Activated T-cell treated with anti-CD3 and anti-CD28 coated beads, Interleukin-2, amount 50 U/mL, for 4 hours (primary cell): Measurements from ENCODE around the gene KCP. TPM values are rescaled to one million over a fixed set of nuclear protein-coding genes. Genes with fewer than 3 reads are reported as not detected.

Source experiments
- ATAC-seq, 2 donors: fragments of 200-7000 bp; cut with Tn5 transposase; one replicate each; pipeline ENCODE4 v1.10.0; 2021
- DNase-seq: peaks from one replicate; pipeline ENCODE4 v3.0.0-alpha.2; 2020
- H3K27me3 Mint-ChIP-seq: one replicate; pipeline ENCODE4 v1.8.0; 2021; ENCODE audit warnings: low read depth, mixed read lengths
- H3K36me3 Mint-ChIP-seq: one replicate; pipeline ENCODE4 v1.8.0; 2022; ENCODE audit warnings: mixed read lengths; ENCODE audit not compliant: insufficient read depth
- H3K4me1 Mint-ChIP-seq: one replicate; pipeline ENCODE4 v1.8.0; 2021; ENCODE audit warnings: low read depth, mixed read lengths
- H3K4me3 Mint-ChIP-seq: one replicate; pipeline ENCODE4 v1.8.0; 2021; ENCODE audit warnings: mild to moderate bottlenecking, moderate library complexity, mixed read lengths
- H3K9me3 Mint-ChIP-seq: one replicate; pipeline ENCODE4 v1.8.0; 2021; ENCODE audit warnings: mixed read lengths
- total RNA-seq, 3 donors: library from RNA; stranded (reverse); gene quantifications; one replicate each; pipeline ENCODE4 v1.2.1, GENCODE V29; 2021

Gene KCP
- total RNA-seq, 3 donors from 2014 or later = 0.10 to 0.40 (median 0.27) TPM

GRCh38 chr7:128884561-128885369 is 25.7 kb downstream of the KCP start:
- H3K36me3 Mint-ChIP-seq = no peaks in the 10 kb centered on the region
- H3K27me3 Mint-ChIP-seq = peaks cover 12% of the 10 kb centered on the region
- DNase-seq (no peak), ATAC-seq (no peak)
- no peak overlapping the region for H3K4me3 Mint-ChIP-seq
- no peaks in the 10 kb centered on the region for H3K9me3 Mint-ChIP-seq
- H3K4me1 Mint-ChIP-seq = peaks cover 1% of the 10 kb centered on the region

- Mint-ChIP-seq H3K9me3 (no peaks in the 10 kb centered on the region), H3K27me3 (peaks cover 10% of the 10 kb centered on the region), H3K4me1 (peaks cover 1% of the 10 kb centered on the region), H3K36me3 (no peaks in the 10 kb centered on the region), H3K4me3 (peak overlapping the region; percentile 16)
- peak; percentile 87 to 90 for ATAC-seq
- peak; percentile 88 for DNase-seq
Measured at GRCh38 chr7:128883622-128884448, 26.7 kb downstream of the KCP start.

GRCh38 chr7:128882134-128882533 is 28.4 kb downstream of the KCP start:
- no peak overlapping the region for H3K4me3 Mint-ChIP-seq
- peaks cover 10% of the 10 kb centered on the region for H3K27me3 Mint-ChIP-seq
- H3K4me1 Mint-ChIP-seq = peaks cover 1% of the 10 kb centered on the region
- no peaks in the 10 kb centered on the region for H3K9me3 Mint-ChIP-seq
- DNase-seq (no peak), ATAC-seq (no peak)
- no peaks in the 10 kb centered on the region for H3K36me3 Mint-ChIP-seq

- no peaks in the 10 kb centered on the region for H3K9me3 Mint-ChIP-seq
- H3K36me3 Mint-ChIP-seq = no peaks in the 10 kb centered on the region
- no peak overlapping the region for H3K4me3 Mint-ChIP-seq
- ATAC-seq (no peak), DNase-seq (no peak)
- peaks cover 10% of the 10 kb centered on the region for H3K27me3 Mint-ChIP-seq
- H3K4me1 Mint-ChIP-seq = peaks cover 1% of the 10 kb centered on the region
Measured at GRCh38 chr7:128881458-128882125, 28.9 kb downstream of the KCP start.

- no peak for DNase-seq
- H3K4me1 Mint-ChIP-seq = peaks cover 1% of the 10 kb centered on the region
- H3K36me3 Mint-ChIP-seq = no peaks in the 10 kb centered on the region
- H3K9me3 Mint-ChIP-seq = no peaks in the 10 kb centered on the region
- peaks cover 10% of the 10 kb centered on the region for H3K27me3 Mint-ChIP-seq
- ATAC-seq = no peak
- no peak overlapping the region for H3K4me3 Mint-ChIP-seq
Measured at GRCh38 chr7:128880791-128881457, 29.6 kb downstream of the KCP start.

GRCh38 chr7:128879939-128880746 is 30.4 kb downstream of the KCP start:
- no peak for DNase-seq
- no peak overlapping the region for H3K4me3 Mint-ChIP-seq
- ATAC-seq = no peak
- H3K9me3 Mint-ChIP-seq = no peaks in the 10 kb centered on the region
- H3K27me3 Mint-ChIP-seq = peaks cover 8% of the 10 kb centered on the region
- peaks cover 1% of the 10 kb centered on the region for H3K4me1 Mint-ChIP-seq
- no peaks in the 10 kb centered on the region for H3K36me3 Mint-ChIP-seq

GRCh38 chr7:128879461-128879938 is 31.0 kb downstream of the KCP start:
- Mint-ChIP-seq H3K9me3 (no peaks in the 10 kb centered on the region), H3K4me1 (peaks cover 1% of the 10 kb centered on the region), H3K27me3 (peaks cover 6% of the 10 kb centered on the region), H3K4me3 (no peak overlapping the region), H3K36me3 (no peaks in the 10 kb centered on the region)
- no peak for ATAC-seq
- DNase-seq = no peak

- Mint-ChIP-seq H3K27me3 (peaks cover 2% of the 10 kb centered on the region), H3K4me3 (no peak overlapping the region), H3K36me3 (no peaks in the 10 kb centered on the region), H3K4me1 (peaks cover under 1% of the 10 kb centered on the region), H3K9me3 (no peaks in the 10 kb centered on the region)
- no peak for ATAC-seq
- DNase-seq = no peak
Measured at GRCh38 chr7:128878226-128879105, 32.0 kb downstream of the KCP start.

- H3K9me3 Mint-ChIP-seq = no peaks in the 10 kb centered on the region
- H3K36me3 Mint-ChIP-seq = no peaks in the 10 kb centered on the region
- DNase-seq (no peak), ATAC-seq (no peak)
- peaks cover 2% of the 10 kb centered on the region for H3K27me3 Mint-ChIP-seq
- H3K4me1 Mint-ChIP-seq = no peaks in the 10 kb centered on the region
- no peak overlapping the region for H3K4me3 Mint-ChIP-seq
Measured at GRCh38 chr7:128877756-128878120, 32.8 kb downstream of the KCP start.

- H3K9me3 Mint-ChIP-seq = no peaks in the 10 kb centered on the region
- peaks cover 2% of the 10 kb centered on the region for H3K27me3 Mint-ChIP-seq
- H3K4me3 Mint-ChIP-seq = no peak overlapping the region
- ATAC-seq (no peak), DNase-seq (no peak)
- H3K36me3 Mint-ChIP-seq = no peaks in the 10 kb centered on the region
- H3K4me1 Mint-ChIP-seq = no peaks in the 10 kb centered on the region
Measured at GRCh38 chr7:128876978-128877755, 33.3 kb downstream of the KCP start.

GRCh38 chr7:128876586-128876977 is 33.9 kb downstream of the KCP start:
- no peak overlapping the region for H3K4me3 Mint-ChIP-seq
- no peaks in the 10 kb centered on the region for H3K36me3 Mint-ChIP-seq
- ATAC-seq (no peak), DNase-seq (no peak)
- H3K27me3 Mint-ChIP-seq = peaks cover 2% of the 10 kb centered on the region
- H3K4me1 Mint-ChIP-seq = no peaks in the 10 kb centered on the region
- H3K9me3 Mint-ChIP-seq = no peaks in the 10 kb centered on the region

- Mint-ChIP-seq H3K36me3 (no peaks in the 10 kb centered on the region), H3K9me3 (no peaks in the 10 kb centered on the region), H3K27me3 (peaks cover 2% of the 10 kb centered on the region), H3K4me1 (no peaks in the 10 kb centered on the region), H3K4me3 (no peak overlapping the region)
- ATAC-seq = no peak
- no peak for DNase-seq
Measured at GRCh38 chr7:128876127-128876526, 34.4 kb downstream of the KCP start.
